K562 (cell line): ENCODE results near the gene SLC26A1. TPM values are rescaled to one million over a fixed set of nuclear protein-coding genes. Genes with fewer than 3 reads are reported as not detected.

Source experiments
- ATAC-seq: fragments of 200-7000 bp; cut with Tn5 transposase; 3 replicates; pipeline ENCODE4 v1.9.1; 2020; ENCODE audit warnings: moderate library complexity
- BruUV-seq: library from RNA; stranded (reverse); fragments of 400-500 nt; replicated peaks from 2 replicates; lab custom pipeline; 2021; lab: Mats Ljungman, UMichigan
- CTCF ChIA-PET: fragments of 300-600 bp; formaldehyde crosslinking; extraction: SDS; loops from one replicate; lab custom pipeline; 2021; ENCODE audit warnings: low intra/inter-chr PET ratio; lab: Yijun Ruan, JAX
- POLR2A ChIA-PET: fragments of 300-600, 350-650 bp; sonication (Branson Sonifier 250); formaldehyde crosslinking; extraction: SDS; loops from one replicate; lab custom pipeline; 2021; ENCODE audit warnings: antibody characterized with exemption, inconsistent platforms; lab: Yijun Ruan, JAX
- DNase-seq, 4 experiments: peaks; one replicate each; pipeline versions ENCODE4 v3.0.0 to v3.0.0-alpha.2; 2011 to 2018; ENCODE audit warnings: low spot score in 3 of 4, mixed read lengths in 3 of 4; ENCODE audit errors: extremely low read depth in 1 of 4
- FAIRE-seq: peaks from 2 replicates; lab custom pipeline; 2011; peaks lifted over from hg19 to GRCh38; lab: Jason Lieb, UNC
- H2AFZ ChIP-seq: 2 replicates; pipeline ENCODE4 v1.6.0; 2011; ENCODE audit warnings: low read depth, low read length, control low read depth, inconsistent platforms
- H3K27ac ChIP-seq: fragments of 200-600 bp; 3 replicates; pipeline ENCODE4 v1.8.0; 2011; ENCODE audit warnings: low read depth, mild to moderate bottlenecking, control low read depth, inconsistent platforms, low read length, moderate library complexity, mixed read lengths; ENCODE audit errors: extremely low read depth
- H3K27me3 ChIP-seq, 2 experiments: fragments of 300-600 bp in 1 of 2; 2 replicates in 1 of 2; 3 replicates in 1 of 2; pipeline versions ENCODE4 v1.6.0 to v1.8.0; 2011; ENCODE audit warnings: inconsistent platforms in 2 of 2, low read length in 2 of 2, mild to moderate bottlenecking in 1 of 2, mixed read lengths in 1 of 2, moderate library complexity in 1 of 2; ENCODE audit not compliant: control insufficient read depth in 2 of 2, insufficient read depth in 2 of 2
- H3K36me3 ChIP-seq: fragments of 300-600 bp; 3 replicates; pipeline ENCODE4 v1.8.0; 2011; ENCODE audit warnings: mild to moderate bottlenecking, low read length, inconsistent platforms; ENCODE audit not compliant: control insufficient read depth, insufficient read depth
- H3K4me1 ChIP-seq, 2 experiments: fragments of 200-600 bp in 1 of 2; replicated peaks in 1 of 2; 2 replicates in 1 of 2; 3 replicates in 1 of 2; pipeline versions ENCODE4 v1.5.1 to v1.8.0; 2011; ENCODE audit warnings: inconsistent platforms in 2 of 2, low read length in 2 of 2, mild to moderate bottlenecking in 1 of 2, mixed read lengths in 1 of 2, moderate library complexity in 1 of 2; ENCODE audit not compliant: control insufficient read depth in 2 of 2, insufficient read depth in 2 of 2
- H3K4me2 ChIP-seq: 2 replicates; pipeline ENCODE4 v1.6.1; 2011; ENCODE audit warnings: low read length, control low read depth, inconsistent platforms, mixed read lengths; ENCODE audit not compliant: insufficient read depth
- H3K4me3 ChIP-seq: fragments of 200-600 bp; sonication (generic), shearing (Covaris generic); 2 replicates; pipeline ENCODE4 v1.5.1; 2016; ENCODE audit warnings: control low read depth, inconsistent platforms
- H3K79me2 ChIP-seq: fragments of 200-600 bp; 3 replicates; pipeline ENCODE4 v1.8.0; 2011; ENCODE audit warnings: low read length, inconsistent platforms; ENCODE audit not compliant: control insufficient read depth, insufficient read depth
- H3K9ac ChIP-seq, 2 experiments: 2 replicates each; pipeline versions ENCODE4 v1.6.0 to v1.6.1; 2011; ENCODE audit warnings: low read depth in 2 of 2, low read length in 2 of 2, control low read depth in 1 of 2, inconsistent platforms in 1 of 2, mild to moderate bottlenecking in 1 of 2, mixed read lengths in 1 of 2; ENCODE audit not compliant: insufficient read depth in 1 of 2
- H3K9me1 ChIP-seq: one replicate; pipeline ENCODE4 v1.6.0; 2011; ENCODE audit warnings: inconsistent platforms, mild to moderate bottlenecking, low read length, moderate library complexity; ENCODE audit not compliant: control insufficient read depth, insufficient read depth
- H3K9me3 ChIP-seq: replicated peaks from 2 replicates; pipeline ENCODE4 v1.5.1; 2011; ENCODE audit warnings: low read depth, low read length, inconsistent platforms; ENCODE audit not compliant: control insufficient read depth, insufficient read depth
- H4K20me1 ChIP-seq: replicated peaks from 2 replicates; pipeline ENCODE4 v1.6.1; 2011; ENCODE audit warnings: low read length, inconsistent platforms, mixed read lengths; ENCODE audit not compliant: control insufficient read depth, insufficient read depth
- HNRNPL ChIP-seq: fragments of 200-400 bp; formaldehyde crosslinking; IDR thresholded peaks from 2 replicates; pipeline ENCODE4 v1.6.1; 2017; ENCODE audit warnings: low read depth, mild to moderate bottlenecking, low read length
- ZNF609 ChIP-seq: sonication (generic); formaldehyde crosslinking; IDR thresholded peaks from 2 replicates; pipeline ENCODE4 v1.8.1; 2023; ENCODE audit warnings: missing genetic modification reagents, mild to moderate bottlenecking, borderline replicate concordance
- WGBS: fragments of 100-300 bp; shearing (Covaris generic); methylation state at CpG from one replicate; pipeline ENCODE4 v1.1.6; 2016; ENCODE audit warnings: low coverage, mixed read lengths; ENCODE audit not compliant: insufficient coverage; ENCODE audit errors: missing lambda C conversion rate; 5-methylcytosine and 5-hydroxymethylcytosine counted together
- in situ Hi-C: fragments of 300-500 bp; cut with MboI; formaldehyde crosslinking; loops from 4 replicates; pipeline ENCODE4 v1.15.0; 2018; ENCODE audit warnings: inconsistent platforms, mixed read lengths
- intact Hi-C: fragments of 100-400 bp; cut with micrococcal nuclease; formaldehyde crosslinking; loops from 2 replicates; pipeline ENCODE4 v1.14.2; 2022
- polyA plus RNA-seq, 8 experiments: library from polyadenylated mRNA; depleted of rRNA in 4 of 8; stranded (reverse) in 5 of 8; unstranded in 3 of 8; fragments of >200 nt; fragmentation: Nextera tagmentation in 2 of 8; fragmentation: Illumina TruSeq in 1 of 8; extraction: Ambion mirVana in 2 of 8; extraction: Trizol in 1 of 8; gene quantifications; 2 replicates each; pipeline versions ENCODE4 v1.2.1 to v1.2.3, GENCODE V29; 2011 to 2014; ENCODE audit warnings: inconsistent platforms in 1 of 8, missing spikeins in 1 of 8
- total RNA-seq, 7 experiments: library from RNA; depleted of rRNA in 6 of 7; stranded (reverse); fragments of >200 nt in 6 of 7; fragmentation: Illumina TruSeq in 2 of 7; extraction: Trizol in 2 of 7; gene quantifications; 2 replicates each; pipeline versions ENCODE4 v1.2.1 to v1.2.3, GENCODE V29; 2011 to 2021; ENCODE audit warnings: low replicate concordance in 1 of 7

The SLC26A1 gene
- total and polyA plus RNA-seq, 9 of the 15 experiments (the other 6 are each of a cell fraction or from before 2014, with no cell fraction given): 0.11 to 4.2 (median 0.95) TPM

GRCh38 chr4:1035510-1035909 lies 42.3 kb upstream of the SLC26A1 start:
- Histone ChIP-seq H4K20me1 (no peaks in the 10 kb centered on the region), H3K4me1 (peaks cover 20 to 87% of the 10 kb centered on the region in 2 experiments), H3K4me2 (no peak overlapping the region), H3K4me3 (no peak overlapping the region), H3K27me3 (0 out of 5 replicates have a peak, but pooled peaks cover 0 to 6% of the 10 kb centered on the region in 2 experiments), H3K27ac (no peak overlapping the region), H2AFZ (no peak overlapping the region), H3K9ac (peak overlapping the region in 1 of 2 experiments; percentile 35; a peak in 1 of 4 replicates), H3K9me1 (no peaks in the 10 kb centered on the region), H3K79me2 (no peaks in the 10 kb centered on the region), H3K9me3 (no peaks in the 10 kb centered on the region), H3K36me3 (no peaks in the 10 kb centered on the region)
- ATAC-seq (no peak), FAIRE-seq (no peak), DNase-seq (no peak)
- 70% methylated on average over 23 of the region's 26 CpGs for WGBS
- intact Hi-C loops (no loop called here), in situ Hi-C loops (no loop called here)
- no peak for TF ChIP-seq ZNF609 (CRISPR knock-in tag)
- TF ChIP-seq HNRNPL: peak; percentile 33; the same call in 1 of the 2 replicates
- CTCF ChIA-PET: no interaction called here
- no TSS peak for BruUV-seq
- POLR2A ChIA-PET: interaction anchor here (1.4 kb wide), 1 partner anchor 19 kb away, joined by 6 read pairs; no protein-coding TSS in a partner anchor
